B cell (primary cell): ENCODE data around the gene CPLX1. TPM values are rescaled to one million over a fixed set of nuclear protein-coding genes. Genes with fewer than 3 reads are reported as not detected.

ENCODE experiments used
- ATAC-seq: fragments of 200-7000 bp; cut with Tn5 transposase; one replicate; pipeline ENCODE4 v1.10.0; 2021; ENCODE audit warnings: low read depth, mild to moderate bottlenecking, moderate number of reproducible peaks, moderate library complexity
- CTCF ChIA-PET: fragments of 350-600 bp; sonication (Branson Sonifier 250); formaldehyde crosslinking; loops from one replicate; lab custom pipeline; 2021; ENCODE audit warnings: antibody characterized with exemption, inconsistent platforms; lab: Charles Lee
- POLR2A ChIA-PET: fragments of 350-600 bp; sonication (Branson Sonifier 250); formaldehyde crosslinking; loops from one replicate; lab custom pipeline; 2021; ENCODE audit warnings: antibody characterized with exemption; lab: Charles Lee
- DNase-seq: peaks from one replicate; pipeline ENCODE4 v3.0.0; 2013
- H2AFZ ChIP-seq: 2 replicates; pipeline ENCODE4 v1.6.1; 2012; ENCODE audit warnings: mild to moderate bottlenecking, low read depth, low read length; ENCODE audit not compliant: insufficient read depth, poor library complexity, severe bottlenecking
- H3K27ac ChIP-seq, 2 donors: 1 replicate in 1 of 2; 2 replicates in 1 of 2; pipeline ENCODE4 v1.5.1; 2012 to 2013; ENCODE audit warnings: low read length in 2 of 2, mild to moderate bottlenecking in 2 of 2, moderate library complexity in 1 of 2
- H3K27me3 ChIP-seq, 4 experiments: fragments of 200-600 bp in 1 of 4; sonication (generic) in 1 of 4; replicated peaks in 1 of 4; 1 replicate in 2 of 4; 2 replicates in 2 of 4; pipeline versions ENCODE4 v1.6.1 to v1.7.0; 2013 to 2016; ENCODE audit warnings: low read length in 3 of 4, mild to moderate bottlenecking in 2 of 4, mixed read lengths in 1 of 4, moderate library complexity in 1 of 4; ENCODE audit not compliant: insufficient read depth in 4 of 4, control insufficient read depth in 3 of 4; ENCODE audit errors: control extremely low read depth in 1 of 4
- H3K36me3 ChIP-seq, 2 experiments: replicated peaks in 1 of 2; 1 replicate in 1 of 2; 2 replicates in 1 of 2; pipeline versions ENCODE4 v1.6.1 to v1.7.1; 2013; ENCODE audit warnings: low read length in 1 of 2; ENCODE audit not compliant: insufficient read depth in 2 of 2, control insufficient read depth in 1 of 2; ENCODE audit errors: control extremely low read depth in 1 of 2, extremely low read depth in 1 of 2
- H3K4me1 ChIP-seq, 2 donors: fragments of 200-600 bp in 1 of 2; sonication (generic) in 1 of 2; 1 replicate in 1 of 2; 2 replicates in 1 of 2; pipeline versions ENCODE4 v1.5.1 to v1.6.1; 2013 to 2017; ENCODE audit warnings: low read length in 2 of 2; ENCODE audit not compliant: control insufficient read depth in 2 of 2, insufficient read depth in 2 of 2
- H3K4me2 ChIP-seq: replicated peaks from 2 replicates; pipeline ENCODE3; 2012; ENCODE audit warnings: mild to moderate bottlenecking, low read depth, low read length; ENCODE audit not compliant: poor library complexity, severe bottlenecking
- H3K4me3 ChIP-seq, 5 experiments: fragments of 200-600 bp in 1 of 5; sonication (generic) in 1 of 5; 1 replicate in 3 of 5; 2 replicates in 2 of 5; pipeline versions ENCODE4 v1.5.1 to v1.7.0; 2011 to 2016; ENCODE audit warnings: low read length in 4 of 5, mild to moderate bottlenecking in 4 of 5, low read depth in 2 of 5, control low read depth in 1 of 5, moderate library complexity in 1 of 5; ENCODE audit not compliant: insufficient read depth in 1 of 5; ENCODE audit errors: control extremely low read depth in 1 of 5, extremely low read depth in 1 of 5
- H3K79me2 ChIP-seq: fragments of 200-600 bp; sonication (generic); one replicate; pipeline ENCODE4 v1.6.0; 2016; ENCODE audit warnings: low read length; ENCODE audit not compliant: control insufficient read depth, insufficient read depth
- H3K9ac ChIP-seq: fragments of 200-600 bp; sonication (generic); 2 replicates; pipeline ENCODE4 v1.6.1; 2017; ENCODE audit warnings: mild to moderate bottlenecking, low read length, moderate library complexity
- H3K9me3 ChIP-seq, 3 donors: one replicate each; pipeline versions ENCODE4 v1.6.1 to v1.7.1; 2013; ENCODE audit warnings: low read length in 2 of 3; ENCODE audit not compliant: control insufficient read depth in 2 of 3, insufficient read depth in 1 of 3; ENCODE audit errors: control extremely low read depth in 1 of 3
- H4K20me1 ChIP-seq: 2 replicates; pipeline ENCODE4 v1.6.0; 2012; ENCODE audit warnings: mild to moderate bottlenecking, low read length; ENCODE audit not compliant: insufficient read depth, control insufficient read depth, poor library complexity, severe bottlenecking
- H3K27ac Mint-ChIP-seq: one replicate; pipeline ENCODE4 v1.8.0; 2021; ENCODE audit warnings: mixed read lengths
- H3K27me3 Mint-ChIP-seq: one replicate; pipeline ENCODE4 v1.8.0; 2021; ENCODE audit warnings: mixed read lengths
- H3K4me1 Mint-ChIP-seq: one replicate; pipeline ENCODE4 v1.8.0; 2021; ENCODE audit warnings: mixed read lengths
- H3K4me3 Mint-ChIP-seq: one replicate; pipeline ENCODE4 v1.8.0; 2021; ENCODE audit warnings: mixed read lengths
- H3K9me3 Mint-ChIP-seq: one replicate; pipeline ENCODE4 v1.8.0; 2022; ENCODE audit warnings: mixed read lengths; ENCODE audit not compliant: insufficient read depth
- CTCF ChIP-seq: fragments of 200-600 bp; IDR thresholded peaks from one replicate; pipeline ENCODE4 v1.8.0; 2022; ENCODE audit warnings: antibody characterized with exemption, mild to moderate bottlenecking
- EZH2 ChIP-seq: IDR thresholded peaks from 2 replicates; pipeline ENCODE4 v1.6.1; 2012; ENCODE audit warnings: borderline replicate concordance, low read depth, mild to moderate bottlenecking, moderate library complexity, low read length; ENCODE audit not compliant: insufficient read depth, poor library complexity, severe bottlenecking
- WGBS: methylation state at CpG from one replicate; pipeline ENCODE4 v1.1.5; 2013; ENCODE audit warnings: missing lambda C conversion rate; ENCODE audit not compliant: insufficient coverage; 5-methylcytosine and 5-hydroxymethylcytosine counted together
- intact Hi-C: fragments of 100-400 bp; cut with micrococcal nuclease; formaldehyde crosslinking; loops from one replicate; pipeline ENCODE4 v1.10.0; 2022
- polyA plus RNA-seq: library from polyadenylated mRNA; depleted of rRNA; stranded (reverse); fragments of >200 nt; gene quantifications from 2 replicates; pipeline ENCODE4 v1.2.3, GENCODE V29; 2012
- total RNA-seq, 2 donors: library from RNA; stranded (reverse); fragments of 120-200 nt in 1 of 2; gene quantifications; 1 replicate in 1 of 2; 2 replicates in 1 of 2; pipeline versions ENCODE4 v1.2.3 to v1.2.4, GENCODE V29; 2013 to 2022

CPLX1 gene
- total and polyA plus RNA-seq, 2 donors (not counting 1 experiment from before 2014, with no cell fraction given), result not detected

- Histone ChIP-seq H3K27me3 (no peaks in the 10 kb centered on the region), H3K9ac (no peak overlapping the region), H3K4me3 (no peak overlapping the region), H3K4me1 (no peaks in the 10 kb centered on the region), H3K79me2 (peaks cover 46% of the 10 kb centered on the region), H3K9me3 (no peaks in the 10 kb centered on the region), H3K36me3 (peaks cover 5 to 20% of the 10 kb centered on the region in 2 experiments), H4K20me1 (peaks cover 57% of the 10 kb centered on the region), H2AFZ (no peak overlapping the region), H3K4me2 (no peak overlapping the region), H3K27ac (no peak overlapping the region)
- no peaks in the 10 kb centered on the region for H3K4me1 Mint-ChIP-seq
- ChIA-PET POLR2A (no interaction called here), CTCF (interaction anchor here (1.9 kb wide), 1 partner anchor 10 kb away, joined by 12 read pairs; no protein-coding TSS in a partner anchor)
- H3K9me3 Mint-ChIP-seq, result no peaks in the 10 kb centered on the region
- no peak overlapping the region for H3K27ac Mint-ChIP-seq
- no peaks in the 10 kb centered on the region for H3K27me3 Mint-ChIP-seq
- ATAC-seq, result no peak
- no peak for DNase-seq
- WGBS, result 94% methylated on average over 25 of the region's 25 CpGs
- no peak for TF ChIP-seq EZH2
- no peak for TF ChIP-seq CTCF
- H3K4me3 Mint-ChIP-seq, result no peak overlapping the region
- intact Hi-C loops, result no loop called here
These were observed 73.6 kb downstream of the CPLX1 start for GRCh38 chr4:752196-752861.

DNA sequence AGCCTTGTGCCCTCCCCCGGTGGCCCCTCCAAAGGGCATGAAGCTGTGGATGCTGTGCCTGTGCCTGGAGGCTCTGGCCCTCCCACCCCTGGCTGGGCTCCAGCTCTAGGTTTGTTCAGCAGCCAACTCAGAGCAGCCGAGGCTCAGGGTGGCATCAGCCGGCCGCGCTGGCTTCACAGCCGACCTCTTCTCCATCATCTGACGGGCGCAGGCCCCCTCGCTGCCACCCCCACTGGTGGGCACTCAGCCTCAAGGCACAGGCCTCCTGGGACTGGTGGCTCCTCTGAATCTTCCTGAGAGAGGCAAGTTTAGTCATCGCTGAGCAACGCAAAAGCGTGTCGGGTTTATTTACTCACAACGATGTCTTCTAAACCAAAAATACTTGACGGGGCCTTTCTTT lies 74.3 kb downstream of the CPLX1 start:
- peaks cover 42% of the 10 kb centered on the region for H3K79me2 ChIP-seq
- H3K27me3 ChIP-seq, result no peaks in the 10 kb centered on the region
- ChIA-PET CTCF (interaction anchor here (1.2 kb wide), 1 partner anchor 10 kb away, joined by 4 read pairs; no protein-coding TSS in a partner anchor), POLR2A (no interaction called here)
- intact Hi-C loops, result no loop called here
- peaks cover 5 to 19% of the 10 kb centered on the region in 2 experiments for H3K36me3 ChIP-seq
- H3K4me2 ChIP-seq, result no peak overlapping the region
- no peak overlapping the region for H3K27ac ChIP-seq
- H3K9me3 ChIP-seq, result no peaks in the 10 kb centered on the region
- Mint-ChIP-seq H3K27me3 (no peaks in the 10 kb centered on the region), H3K4me3 (no peak overlapping the region), H3K27ac (no peak overlapping the region), H3K9me3 (no peaks in the 10 kb centered on the region), H3K4me1 (no peaks in the 10 kb centered on the region)
- DNase-seq (no peak), ATAC-seq (no peak)
- no peaks in the 10 kb centered on the region for H3K4me1 ChIP-seq
- TF ChIP-seq CTCF (no peak), EZH2 (no peak)
- 98% methylated on average over 15 of the region's 15 CpGs for WGBS
- H3K9ac ChIP-seq, result no peak overlapping the region
- H2AFZ ChIP-seq, result no peak overlapping the region
- H4K20me1 ChIP-seq, result peaks cover 57% of the 10 kb centered on the region
- H3K4me3 ChIP-seq, result no peak overlapping the region
